GM23338 (cell line): ENCODE data around the gene ELMO2.

Experiments
- EZH2 ChIP-seq: fragments of 200-600 bp; sonication (generic); IDR thresholded peaks from one replicate; pipeline ENCODE4 v1.8.0; 2017; ENCODE audit warnings: antibody characterized with exemption, mild to moderate bottlenecking, low read depth; ENCODE audit not compliant: unreplicated experiment
- POLR2AphosphoS5 ChIP-seq: IDR thresholded peaks from 2 replicates; pipeline ENCODE4 v1.6.1; 2016; ENCODE audit warnings: antibody characterized with exemption, low read depth
- TF ChIP-seq, protein P1 (sequence below), 2 experiments: fragments of 200-600 bp in 1 of 2; sonication (generic) in 1 of 2; conservative IDR thresholded peaks; 2 replicates each; pipeline versions ENCODE4 v1.5.1 to v1.6.1; 2016 to 2017; ENCODE audit warnings: antibody characterized with exemption in 2 of 2, low read depth in 2 of 2, mild to moderate bottlenecking in 2 of 2, moderate library complexity in 1 of 2
- TF ChIP-seq, protein P2 (sequence below): IDR thresholded peaks from one replicate; pipeline ENCODE4 v1.6.1; 2018; ENCODE audit warnings: antibody characterized with exemption; ENCODE audit not compliant: unreplicated experiment
- TF ChIP-seq, protein P3 (sequence below): IDR thresholded peaks from 2 replicates; pipeline ENCODE4 v1.6.1; 2016; ENCODE audit warnings: antibody characterized with exemption

DNA sequence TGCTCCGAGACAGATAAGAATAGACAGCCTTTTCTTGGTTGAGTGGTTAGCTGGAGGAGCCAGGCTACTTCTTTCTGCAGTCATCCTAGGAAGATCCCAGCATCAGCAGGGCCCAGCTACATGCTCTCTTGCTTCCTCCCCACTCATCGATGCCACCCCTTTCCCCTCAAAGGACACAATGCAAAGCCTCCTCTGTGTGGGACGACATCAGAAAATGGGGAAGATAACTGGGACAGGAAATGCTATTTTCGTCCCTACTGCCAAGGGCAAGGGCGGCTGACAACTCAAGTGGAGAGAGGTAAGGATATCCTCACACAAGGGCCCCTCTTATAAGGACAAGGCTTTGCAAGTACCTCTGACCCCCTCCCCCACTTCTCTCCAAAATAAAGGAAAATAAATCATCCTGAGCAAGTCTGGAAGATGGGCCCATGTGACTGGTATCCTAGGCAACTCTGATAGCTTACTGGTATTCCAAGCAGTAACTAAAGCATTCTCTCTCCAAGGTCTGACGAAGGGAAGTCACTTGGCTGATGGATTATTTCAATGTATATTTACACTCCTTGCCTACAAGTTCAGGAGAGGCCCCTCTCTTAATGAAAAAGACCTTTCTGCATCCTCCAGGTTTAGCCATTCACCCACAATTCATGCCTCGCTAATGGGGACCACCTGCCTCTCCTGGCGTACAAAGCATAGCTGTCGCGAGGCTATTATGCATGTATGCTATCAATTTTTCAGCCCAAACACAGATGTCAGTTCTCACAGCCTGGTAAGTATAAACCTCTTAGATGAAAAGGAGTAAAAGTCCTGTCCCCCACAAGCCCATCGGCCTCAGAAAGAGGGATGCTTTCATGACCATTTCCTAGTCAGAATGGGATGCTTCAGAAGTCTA, 11.3 kb downstream of the ELMO2 start:
- TF ChIP-seq EZH2, result no peak
- TF ChIP-seq, protein P1, sequence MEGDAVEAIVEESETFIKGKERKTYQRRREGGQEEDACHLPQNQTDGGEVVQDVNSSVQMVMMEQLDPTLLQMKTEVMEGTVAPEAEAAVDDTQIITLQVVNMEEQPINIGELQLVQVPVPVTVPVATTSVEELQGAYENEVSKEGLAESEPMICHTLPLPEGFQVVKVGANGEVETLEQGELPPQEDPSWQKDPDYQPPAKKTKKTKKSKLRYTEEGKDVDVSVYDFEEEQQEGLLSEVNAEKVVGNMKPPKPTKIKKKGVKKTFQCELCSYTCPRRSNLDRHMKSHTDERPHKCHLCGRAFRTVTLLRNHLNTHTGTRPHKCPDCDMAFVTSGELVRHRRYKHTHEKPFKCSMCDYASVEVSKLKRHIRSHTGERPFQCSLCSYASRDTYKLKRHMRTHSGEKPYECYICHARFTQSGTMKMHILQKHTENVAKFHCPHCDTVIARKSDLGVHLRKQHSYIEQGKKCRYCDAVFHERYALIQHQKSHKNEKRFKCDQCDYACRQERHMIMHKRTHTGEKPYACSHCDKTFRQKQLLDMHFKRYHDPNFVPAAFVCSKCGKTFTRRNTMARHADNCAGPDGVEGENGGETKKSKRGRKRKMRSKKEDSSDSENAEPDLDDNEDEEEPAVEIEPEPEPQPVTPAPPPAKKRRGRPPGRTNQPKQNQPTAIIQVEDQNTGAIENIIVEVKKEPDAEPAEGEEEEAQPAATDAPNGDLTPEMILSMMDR (conservative IDR thresholded peaks at IDR 0.05; ENCODE audit: low read depth in 2 of 2), result no peak
- TF ChIP-seq, protein P2, sequence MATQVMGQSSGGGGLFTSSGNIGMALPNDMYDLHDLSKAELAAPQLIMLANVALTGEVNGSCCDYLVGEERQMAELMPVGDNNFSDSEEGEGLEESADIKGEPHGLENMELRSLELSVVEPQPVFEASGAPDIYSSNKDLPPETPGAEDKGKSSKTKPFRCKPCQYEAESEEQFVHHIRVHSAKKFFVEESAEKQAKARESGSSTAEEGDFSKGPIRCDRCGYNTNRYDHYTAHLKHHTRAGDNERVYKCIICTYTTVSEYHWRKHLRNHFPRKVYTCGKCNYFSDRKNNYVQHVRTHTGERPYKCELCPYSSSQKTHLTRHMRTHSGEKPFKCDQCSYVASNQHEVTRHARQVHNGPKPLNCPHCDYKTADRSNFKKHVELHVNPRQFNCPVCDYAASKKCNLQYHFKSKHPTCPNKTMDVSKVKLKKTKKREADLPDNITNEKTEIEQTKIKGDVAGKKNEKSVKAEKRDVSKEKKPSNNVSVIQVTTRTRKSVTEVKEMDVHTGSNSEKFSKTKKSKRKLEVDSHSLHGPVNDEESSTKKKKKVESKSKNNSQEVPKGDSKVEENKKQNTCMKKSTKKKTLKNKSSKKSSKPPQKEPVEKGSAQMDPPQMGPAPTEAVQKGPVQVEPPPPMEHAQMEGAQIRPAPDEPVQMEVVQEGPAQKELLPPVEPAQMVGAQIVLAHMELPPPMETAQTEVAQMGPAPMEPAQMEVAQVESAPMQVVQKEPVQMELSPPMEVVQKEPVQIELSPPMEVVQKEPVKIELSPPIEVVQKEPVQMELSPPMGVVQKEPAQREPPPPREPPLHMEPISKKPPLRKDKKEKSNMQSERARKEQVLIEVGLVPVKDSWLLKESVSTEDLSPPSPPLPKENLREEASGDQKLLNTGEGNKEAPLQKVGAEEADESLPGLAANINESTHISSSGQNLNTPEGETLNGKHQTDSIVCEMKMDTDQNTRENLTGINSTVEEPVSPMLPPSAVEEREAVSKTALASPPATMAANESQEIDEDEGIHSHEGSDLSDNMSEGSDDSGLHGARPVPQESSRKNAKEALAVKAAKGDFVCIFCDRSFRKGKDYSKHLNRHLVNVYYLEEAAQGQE, result no peak
- no peak for TF ChIP-seq POLR2AphosphoS5
- TF ChIP-seq, protein P3, sequence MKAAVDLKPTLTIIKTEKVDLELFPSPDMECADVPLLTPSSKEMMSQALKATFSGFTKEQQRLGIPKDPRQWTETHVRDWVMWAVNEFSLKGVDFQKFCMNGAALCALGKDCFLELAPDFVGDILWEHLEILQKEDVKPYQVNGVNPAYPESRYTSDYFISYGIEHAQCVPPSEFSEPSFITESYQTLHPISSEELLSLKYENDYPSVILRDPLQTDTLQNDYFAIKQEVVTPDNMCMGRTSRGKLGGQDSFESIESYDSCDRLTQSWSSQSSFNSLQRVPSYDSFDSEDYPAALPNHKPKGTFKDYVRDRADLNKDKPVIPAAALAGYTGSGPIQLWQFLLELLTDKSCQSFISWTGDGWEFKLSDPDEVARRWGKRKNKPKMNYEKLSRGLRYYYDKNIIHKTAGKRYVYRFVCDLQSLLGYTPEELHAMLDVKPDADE, result no peak
